HCT116 (cell line): ENCODE data around the gene DELE1. TPM values are rescaled to one million over a fixed set of nuclear protein-coding genes. Genes with fewer than 3 reads are reported as not detected.

Experiments
- ATAC-seq: fragments of 200-7000 bp; cut with Tn5 transposase; 2 replicates; pipeline ENCODE4 v1.9.1; 2020; ENCODE audit warnings: mild to moderate bottlenecking, moderate library complexity
- BruUV-seq: library from RNA; stranded (reverse); fragments of 400-500 nt; replicated peaks from 2 replicates; lab custom pipeline; 2021; lab: Mats Ljungman, UMichigan
- CTCF ChIA-PET: fragments of 300-600 bp; sonication (Branson Sonifier 250); formaldehyde crosslinking; loops from one replicate; lab custom pipeline; 2021; ENCODE audit warnings: antibody characterized with exemption; lab: Charles Lee
- POLR2A ChIA-PET: fragments of 300-600, 350-600 bp; sonication (Branson Sonifier 250); formaldehyde crosslinking; loops from one replicate; lab custom pipeline; 2021; ENCODE audit warnings: antibody characterized with exemption; lab: Charles Lee
- RAD21 ChIA-PET, 2 experiments: fragments of 300-600 bp; sonication (Branson Sonifier 250); formaldehyde crosslinking; loops; one replicate each; lab custom pipeline; 2023; ENCODE audit warnings: low total read pairs in 2 of 2; ENCODE audit not compliant: uncharacterized antibody in 2 of 2, unreplicated experiment in 2 of 2, low non-redundant PET in 1 of 2; lab: Charles Lee
- DNase-seq: peaks from one replicate; pipeline ENCODE4 v3.0.0-alpha.2; 2010; ENCODE audit warnings: low read depth, low spot score
- H2AFZ ChIP-seq: fragments of 200-600 bp; shearing (Covaris generic), sonication (generic); 2 replicates; pipeline ENCODE4 v1.6.1; 2017; ENCODE audit warnings: low read depth, mixed run types, mixed read lengths, antibody characterized with exemption, low read length; ENCODE audit not compliant: poor library complexity, severe bottlenecking
- H3K27ac ChIP-seq: 2 replicates; pipeline ENCODE4 v1.5.1; 2012; ENCODE audit warnings: low read depth, low read length
- H3K27me3 ChIP-seq: fragments of 200-600 bp; sonication (generic); 2 replicates; pipeline ENCODE4 v1.6.1; 2016; ENCODE audit warnings: mixed run types, low read length, mixed read lengths; ENCODE audit not compliant: insufficient read depth
- H3K36me3 ChIP-seq, 2 experiments: fragments of 200-500 bp in 1 of 2; fragments of 200-600 bp in 1 of 2; sonication (Bioruptor generic) in 1 of 2; sonication (generic) in 1 of 2; 2 replicates each; pipeline versions ENCODE4 v1.5.1 to v1.6.1; 2014 to 2016; ENCODE audit warnings: low read length in 2 of 2, inconsistent platforms in 1 of 2, mixed read lengths in 1 of 2, mixed run types in 1 of 2; ENCODE audit not compliant: insufficient read depth in 2 of 2, control insufficient read depth in 1 of 2
- H3K4me1 ChIP-seq, 2 experiments: fragments of 200-600 bp in 1 of 2; sonication (generic) in 1 of 2; 2 replicates each; pipeline versions ENCODE4 v1.5.1 to v1.6.1; 2012 to 2017; ENCODE audit warnings: low read length in 2 of 2, inconsistent platforms in 1 of 2, mild to moderate bottlenecking in 1 of 2, mixed read lengths in 1 of 2, mixed run types in 1 of 2, moderate library complexity in 1 of 2; ENCODE audit not compliant: insufficient read depth in 2 of 2, control insufficient read depth in 1 of 2
- H3K4me2 ChIP-seq: fragments of 200-600 bp; sonication (generic); 2 replicates; pipeline ENCODE4 v1.6.1; 2017; ENCODE audit warnings: mixed run types, low read length, mixed read lengths
- H3K4me3 ChIP-seq, 2 experiments: fragments of 200-600 bp in 1 of 2; sonication (generic) in 1 of 2; replicated peaks in 1 of 2; 2 replicates each; pipeline ENCODE4 v1.5.1; 2011 to 2016; ENCODE audit warnings: low read length in 2 of 2, control low read depth in 1 of 2, low read depth in 1 of 2, mild to moderate bottlenecking in 1 of 2, mixed read lengths in 1 of 2, mixed run types in 1 of 2
- H3K79me2 ChIP-seq: fragments of 200-600 bp; sonication (generic); 2 replicates; pipeline ENCODE4 v1.6.1; 2017; ENCODE audit warnings: mild to moderate bottlenecking, mixed run types, low read length, moderate library complexity, mixed read lengths; ENCODE audit not compliant: insufficient read depth
- H3K9ac ChIP-seq: fragments of 200-600 bp; sonication (generic); 2 replicates; pipeline ENCODE4 v1.6.1; 2016; ENCODE audit warnings: low read length, mixed read lengths
- H3K9me2 ChIP-seq: fragments of 200-600 bp; sonication (generic), shearing (Covaris generic); 2 replicates; pipeline ENCODE4 v1.6.1; 2017; ENCODE audit warnings: mixed run types, mild to moderate bottlenecking, moderate library complexity; ENCODE audit not compliant: insufficient read depth
- H3K9me3 ChIP-seq, 2 experiments: fragments of 200-500 bp in 1 of 2; fragments of 200-600 bp in 1 of 2; sonication (Bioruptor generic) in 1 of 2; sonication (generic) in 1 of 2; 2 replicates each; pipeline ENCODE4 v1.6.1; 2014 to 2017; ENCODE audit warnings: low read length in 2 of 2, mixed read lengths in 2 of 2, inconsistent platforms in 1 of 2, low read depth in 1 of 2, mild to moderate bottlenecking in 1 of 2, mixed run types in 1 of 2, moderate library complexity in 1 of 2; ENCODE audit not compliant: control insufficient read depth in 1 of 2, insufficient read depth in 1 of 2
- H4K20me1 ChIP-seq: fragments of 200-600 bp; sonication (generic), shearing (Covaris generic); 2 replicates; pipeline ENCODE4 v1.6.1; 2017; ENCODE audit warnings: mixed run types, mild to moderate bottlenecking, moderate library complexity; ENCODE audit not compliant: insufficient read depth
- ATF3 ChIP-seq: IDR thresholded peaks from 2 replicates; pipeline ENCODE4 v1.6.1; 2012
- CBX3 ChIP-seq: IDR thresholded peaks from 2 replicates; pipeline ENCODE4 v1.6.1; 2012; ENCODE audit warnings: low read depth
- CTCF ChIP-seq, 3 experiments: fragments of 200-600 bp in 1 of 3; sonication (generic) in 1 of 3; IDR thresholded peaks in 2 of 3; conservative IDR thresholded peaks in 1 of 3; 2 replicates each; pipeline ENCODE4 v1.5.1; 2012 to 2017; ENCODE audit warnings: low read depth in 2 of 3, low read length in 2 of 3, antibody characterized with exemption in 1 of 3, borderline replicate concordance in 1 of 3, control low read depth in 1 of 3, mild to moderate bottlenecking in 1 of 3, mixed read lengths in 1 of 3, mixed run types in 1 of 3, moderate library complexity in 1 of 3; ENCODE audit not compliant: insufficient read depth in 1 of 3
- EGR1 ChIP-seq: IDR thresholded peaks from 2 replicates; pipeline ENCODE4 v1.6.1; 2012; ENCODE audit warnings: low read depth
- ELF1 ChIP-seq: IDR thresholded peaks from 2 replicates; pipeline ENCODE4 v1.6.1; 2012; ENCODE audit warnings: low read depth, borderline replicate concordance
- EZH2phosphoT487 ChIP-seq: fragments of 200-600 bp; IDR thresholded peaks from 2 replicates; pipeline ENCODE4 v1.6.1; 2018; ENCODE audit warnings: antibody characterized with exemption, borderline replicate concordance
- MAX ChIP-seq: IDR thresholded peaks from 2 replicates; pipeline ENCODE4 v1.6.1; 2012
- POLR2A ChIP-seq: IDR thresholded peaks from 2 replicates; pipeline ENCODE4 v1.7.0; 2011; ENCODE audit warnings: borderline replicate concordance; ENCODE audit not compliant: insufficient read depth, insufficient read length; ENCODE audit errors: extremely low read depth
- SIN3A ChIP-seq: IDR thresholded peaks from 2 replicates; pipeline ENCODE4 v1.6.1; 2012; ENCODE audit warnings: low read depth
- TCF7L2 ChIP-seq: IDR thresholded peaks from 2 replicates; pipeline ENCODE4 v1.7.0; 2011; ENCODE audit warnings: borderline replicate concordance, inconsistent platforms; ENCODE audit not compliant: insufficient read depth, insufficient read length; ENCODE audit errors: extremely low read depth
- ZBTB33 ChIP-seq: IDR thresholded peaks from 2 replicates; pipeline ENCODE4 v1.6.1; 2011; ENCODE audit warnings: mild to moderate bottlenecking, low read length, moderate library complexity; ENCODE audit not compliant: insufficient replicate concordance; ENCODE audit errors: extremely low read depth
- ZFX ChIP-seq: fragments of 450-650 bp; IDR thresholded peaks from 2 replicates; pipeline ENCODE4 v1.6.1; 2017
- intact Hi-C: fragments of 100-400 bp; cut with micrococcal nuclease; formaldehyde crosslinking; loops from 2 replicates; pipeline ENCODE4 v1.10.0; 2022
- total RNA-seq: library from RNA; stranded (reverse); gene quantifications from one replicate; pipeline ENCODE4 v1.2.1, GENCODE V29; 2021; ENCODE audit not compliant: unreplicated experiment

Gene DELE1
- total RNA-seq, 1 experiment from 2014 or later: 74.1 TPM

GRCh38 chr5:141969783-141970771, 46.4 kb downstream of the DELE1 start:
- Histone ChIP-seq H3K9me2 (no peaks in the 10 kb centered on the region), H3K9ac (peak overlapping the region; percentile 89), H2AFZ (no peak overlapping the region), H3K4me2 (peak overlapping the region; percentile 67), H3K27ac (peak overlapping the region; percentile 83), H3K27me3 (no peaks in the 10 kb centered on the region), H4K20me1 (no peaks in the 10 kb centered on the region), H3K4me3 (peak overlapping the region; percentile 74 to 83), H3K36me3 (peaks cover 8 to 10% of the 10 kb centered on the region in 2 experiments; a peak in 2 of 4 replicates), H3K79me2 (peaks cover 27% of the 10 kb centered on the region), H3K9me3 (no peaks in the 10 kb centered on the region), H3K4me1 (peaks cover 6 to 16% of the 10 kb centered on the region in 2 experiments)
- ChIA-PET POLR2A (interaction anchor here (0.6 to 2.2 kb wide), 4 partner anchors 10 to 173 kb away, joined by 3 to 12 read pairs (median 4); partner anchors contain the start of gene DELE1), CTCF (interaction anchor here (0.6 to 3.1 kb wide), 21 partner anchors 7 to 306 kb away, joined by 3 to 39 read pairs (median 6); partner anchors contain the start of genes GNPDA1, PCDH1 and PCDH12), RAD21 (interaction anchor here (0.6 to 0.8 kb wide), 2 partner anchors 9 to 277 kb away, joined by 3 read pairs; no protein-coding TSS in a partner anchor)
- ATAC-seq: no peak; the same call in 1 of the 2 replicates
- BruUV-seq: no TSS peak
- intact Hi-C loops: no loop called here
- TF ChIP-seq ELF1: no peak
- TF ChIP-seq SIN3A: no peak; the same call in 1 of the 2 replicates
- TF ChIP-seq MAX: 0 out of 2 replicates have a peak, but pooled peaks have one; percentile 9
- no peak for DNase-seq

GRCh38 chr5:141973871-141974595, 50.4 kb downstream of the DELE1 start:
- Histone ChIP-seq H3K9me3 (no peaks in the 10 kb centered on the region), H3K4me2 (no peak overlapping the region), H3K4me1 (peaks cover 6 to 10% of the 10 kb centered on the region in 2 experiments), H3K4me3 (no peak overlapping the region), H3K79me2 (peaks cover 27% of the 10 kb centered on the region), H3K27me3 (no peaks in the 10 kb centered on the region), H3K36me3 (peaks cover 19 to 25% of the 10 kb centered on the region in 2 experiments), H3K9me2 (no peaks in the 10 kb centered on the region), H4K20me1 (no peaks in the 10 kb centered on the region), H2AFZ (no peak overlapping the region), H3K9ac (no peak overlapping the region), H3K27ac (no peak overlapping the region)
- DNase-seq: no peak
- ChIA-PET CTCF (no interaction called here), RAD21 (no interaction called here), POLR2A (no interaction called here)
- ATAC-seq: no peak
- BruUV-seq: no TSS peak
- intact Hi-C loops: no loop called here
- no peak for TF ChIP-seq CBX3
- TF ChIP-seq EGR1: no peak
- no peak for TF ChIP-seq ZFX
- TF ChIP-seq POLR2A: no peak
- no peak for TF ChIP-seq CTCF (IDR thresholded peaks at IDR 0.05 in 2 of 3, conservative IDR thresholded peaks at IDR 0.05 in 1 of 3; ENCODE audit: borderline replicate concordance in 1 of 3, insufficient read depth in 1 of 3, low read depth in 2 of 3, low read length in 2 of 3)
- no peak for TF ChIP-seq ZBTB33
- TF ChIP-seq ATF3: no peak
- no peak for TF ChIP-seq EZH2phosphoT487
- TF ChIP-seq TCF7L2: no peak
